Femur (tissue), 1 donor: Measurements from ENCODE around the gene GDI2.
"Not testable (repeated sequence)": the region's sequence is repeated elsewhere in the genome, so short reads cannot be mapped to it uniquely, and the experiment has no call there.

Source experiments
- DNase-seq: peaks from one replicate; pipeline ENCODE4 v3.0.0-alpha.2; 2017

GDI2 gene

GRCh38 chr10:5777758-5778157, 35.5 kb downstream of the GDI2 start:
- DNase-seq: not testable (repeated sequence)

DNA sequence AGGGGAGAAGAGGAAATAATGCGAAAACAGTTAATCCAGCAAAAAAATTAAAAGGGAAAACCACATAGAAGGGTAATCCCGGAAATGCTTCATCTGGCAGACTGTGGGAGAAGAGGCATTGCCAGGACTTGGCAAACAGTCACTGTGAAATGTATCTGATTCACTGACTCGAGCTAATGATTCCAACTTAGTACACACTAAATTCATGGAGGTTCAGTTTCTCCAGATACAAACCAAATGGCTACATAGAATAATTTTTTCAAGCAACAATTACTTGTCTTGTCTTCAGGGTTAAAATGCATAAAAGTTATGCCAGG, 36.4 kb downstream of the GDI2 start:
- no peak for DNase-seq

DNA sequence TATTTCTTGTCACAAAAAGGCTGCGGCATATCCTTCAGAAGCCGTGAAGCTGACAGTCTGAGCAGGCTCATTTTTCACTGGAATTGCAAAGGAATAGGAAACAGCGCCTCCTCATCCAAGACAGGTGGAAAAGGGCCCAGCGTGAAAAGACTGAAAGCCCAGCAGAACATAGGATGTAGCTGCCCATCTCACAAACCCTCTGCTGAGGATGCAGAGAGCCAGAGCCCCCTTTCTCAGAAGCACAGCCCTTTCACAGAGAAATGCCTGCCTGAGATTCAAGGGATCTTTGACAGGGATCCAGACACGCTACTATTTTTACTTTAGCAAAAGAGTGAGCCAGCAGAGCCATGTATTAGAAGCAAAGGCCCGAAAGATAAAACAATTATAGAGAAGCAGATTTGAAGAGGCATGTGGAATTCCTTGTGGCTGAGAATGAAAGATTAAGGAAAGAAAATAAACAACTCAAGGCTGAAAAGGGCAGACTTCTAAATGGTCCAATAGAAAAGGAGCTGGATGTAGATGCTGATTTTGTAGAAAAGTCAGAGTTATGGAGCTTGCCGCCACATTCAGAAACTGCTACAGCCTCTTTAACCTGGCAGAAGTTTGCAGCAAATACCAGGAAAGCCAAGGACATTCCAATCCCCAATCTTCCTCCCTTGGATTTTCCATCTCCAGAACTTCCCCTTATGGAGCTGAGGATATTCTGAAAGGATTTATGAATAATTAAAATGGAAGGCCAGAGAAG, 36.9 kb downstream of the GDI2 start:
- no peak for DNase-seq

- no peak for DNase-seq
Measured at GRCh38 chr10:5775685-5776084, 37.5 kb downstream of the GDI2 start.

- no peak for DNase-seq
Measured at GRCh38 chr10:5774987-5775620, 38.1 kb downstream of the GDI2 start.

- DNase-seq: no peak
Measured at GRCh38 chr10:5766189-5766588, 47.0 kb downstream of the GDI2 start.

DNA sequence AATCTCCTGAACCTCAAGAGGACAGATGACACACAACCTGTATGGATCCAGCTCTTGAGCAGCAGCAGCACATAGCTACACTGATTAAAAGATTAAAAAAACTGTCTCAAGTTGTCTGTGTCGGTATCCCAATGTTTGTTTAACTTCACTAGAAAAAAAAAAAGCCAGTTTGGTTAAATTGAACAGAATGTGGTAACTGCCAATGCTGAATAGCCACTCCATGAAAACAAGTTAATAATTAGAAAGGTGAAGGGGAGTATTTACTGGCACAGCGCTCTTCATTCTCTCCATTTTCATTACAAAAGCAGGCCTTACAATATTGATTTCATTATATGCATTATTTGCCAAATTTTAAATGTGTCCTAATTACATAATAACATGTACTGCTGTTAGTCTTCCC, 47.6 kb downstream of the GDI2 start:
- DNase-seq: no peak

- no peak for DNase-seq
Measured at GRCh38 chr10:5764422-5765297, 48.6 kb downstream of the GDI2 start.

GRCh38 chr10:5762531-5762930, 50.7 kb downstream of the GDI2 start:
- DNase-seq: no peak

GRCh38 chr10:5761220-5761619, 52.0 kb downstream of the GDI2 start:
- DNase-seq: no peak

GRCh38 chr10:5760515-5760914, 52.7 kb downstream of the GDI2 start:
- no peak for DNase-seq

DNA sequence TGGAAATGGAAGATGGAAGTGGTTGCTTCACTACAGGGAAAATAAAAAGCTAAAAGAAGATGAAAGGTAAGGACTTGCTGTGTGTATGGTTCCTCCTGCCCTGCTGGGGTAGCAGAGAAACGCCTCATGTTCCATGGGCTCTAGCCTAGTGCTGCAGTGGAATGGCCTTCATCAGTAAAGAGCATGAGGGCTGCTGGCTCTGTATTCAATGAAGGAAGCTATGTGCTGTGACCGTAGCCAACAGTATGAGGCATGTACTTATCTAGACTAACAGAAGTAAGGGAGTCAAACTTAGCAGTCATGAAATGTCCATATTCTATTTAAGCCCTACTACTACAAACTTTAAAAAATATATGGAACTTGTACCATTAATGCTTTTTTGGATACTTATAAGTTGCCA, 54.3 kb downstream of the GDI2 start:
- no peak for DNase-seq

DNA sequence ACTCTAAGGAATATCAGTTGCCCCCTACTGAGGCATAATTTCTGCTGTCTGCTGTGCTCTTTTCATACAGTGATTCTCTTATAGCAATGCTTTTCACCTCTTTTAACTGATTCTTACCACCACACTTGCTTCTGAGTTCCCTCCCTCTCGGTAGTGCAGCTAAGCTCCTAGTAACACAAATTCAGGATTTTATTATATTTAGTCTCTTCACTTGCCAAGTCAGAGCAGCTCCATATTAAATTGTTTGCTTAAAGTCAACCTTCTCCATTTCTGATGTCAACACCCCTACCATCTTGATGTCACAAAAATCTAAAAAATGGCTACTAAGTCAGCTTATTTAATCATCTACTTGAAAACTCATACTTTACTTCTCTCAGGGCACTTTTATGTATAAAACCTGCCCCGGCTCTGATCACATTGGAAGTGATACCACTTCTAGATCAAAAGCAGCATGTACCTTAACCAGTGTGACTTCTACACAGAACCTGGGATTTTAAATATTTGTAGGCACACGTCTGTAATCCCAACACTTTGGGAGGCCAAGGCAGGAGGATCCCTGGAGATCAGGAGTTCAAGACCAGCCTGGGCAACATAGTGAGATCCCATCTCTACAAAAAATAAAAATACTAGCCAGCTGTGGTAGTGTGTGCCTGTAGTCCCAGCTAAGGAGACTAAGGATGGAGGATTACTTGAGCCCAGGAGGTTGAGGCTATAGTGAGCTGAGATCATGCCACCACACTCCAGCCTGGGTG, 55.3 kb downstream of the GDI2 start:
- no peak for DNase-seq

DNA sequence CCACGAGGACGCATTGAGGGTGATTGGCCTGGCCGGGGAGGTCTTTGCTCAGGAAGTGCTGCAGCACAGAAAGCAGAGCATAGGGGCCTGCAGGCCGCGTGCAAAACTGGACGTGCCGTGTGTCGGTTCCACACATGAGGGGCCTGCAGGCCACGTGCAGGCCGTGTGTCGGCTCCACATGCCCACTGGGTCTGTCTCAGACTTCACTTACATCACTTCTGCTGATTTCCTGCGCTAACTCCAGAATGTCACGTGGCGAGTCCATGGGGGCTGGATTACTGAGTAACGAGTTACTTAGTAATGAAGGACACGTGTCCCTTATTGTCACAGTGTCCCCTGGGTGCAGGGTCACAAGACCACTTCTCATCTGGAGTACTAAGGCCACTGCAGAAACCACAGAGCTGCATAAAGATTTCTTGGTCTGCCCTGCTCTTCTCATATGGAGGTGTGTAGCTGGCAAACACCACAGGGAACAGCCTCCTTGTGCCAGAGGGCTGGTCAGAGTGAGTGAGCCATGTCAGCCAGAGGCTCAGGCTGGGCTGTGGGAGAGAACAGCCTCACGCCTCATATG, 60.8 kb downstream of the GDI2 start:
- DNase-seq: peak; percentile 29

- no peak for DNase-seq
Measured at GRCh38 chr10:5751601-5752253, 61.5 kb downstream of the GDI2 start.

GRCh38 chr10:5748394-5748803, 64.8 kb downstream of the GDI2 start:
- no peak for DNase-seq

DNA sequence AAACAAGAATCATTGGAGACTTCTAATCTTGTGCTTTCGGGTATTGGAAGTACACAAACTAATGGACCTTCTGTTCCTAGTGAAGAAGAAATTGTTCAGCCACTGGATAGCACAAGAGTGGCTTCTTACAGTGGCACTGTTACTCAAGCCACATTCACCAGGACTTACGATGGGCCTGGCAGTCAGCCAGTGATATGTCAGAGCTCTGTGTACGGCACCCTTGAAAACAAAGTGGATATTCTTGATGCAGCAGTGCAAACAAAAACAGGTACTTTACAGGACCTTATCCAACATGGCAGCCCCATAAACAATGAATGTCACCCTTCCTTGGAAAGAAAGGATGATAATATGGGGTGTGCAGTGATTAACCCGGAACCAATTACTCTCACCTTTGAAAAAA, 67.0 kb downstream of the GDI2 start:
- no peak for DNase-seq

DNA sequence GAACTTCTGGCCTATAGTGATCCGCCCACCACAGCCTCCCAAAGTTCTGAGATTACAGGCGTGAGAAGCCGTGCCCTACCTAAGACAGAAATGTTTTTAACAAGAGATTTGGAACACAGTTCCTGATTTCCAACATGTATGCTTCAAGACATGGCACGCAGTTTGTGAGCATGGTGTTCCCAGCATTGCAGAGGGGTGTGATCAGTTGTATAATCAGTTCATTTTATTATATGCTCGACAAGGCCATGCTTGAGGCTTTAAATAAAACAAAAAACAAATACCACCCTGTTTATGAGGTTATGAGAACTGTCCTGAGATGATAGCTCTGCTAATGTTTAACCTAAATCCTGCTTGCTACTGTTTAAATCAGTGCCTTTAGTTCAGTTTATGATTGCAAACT, 68.4 kb downstream of the GDI2 start:
- DNase-seq: no peak

DNA sequence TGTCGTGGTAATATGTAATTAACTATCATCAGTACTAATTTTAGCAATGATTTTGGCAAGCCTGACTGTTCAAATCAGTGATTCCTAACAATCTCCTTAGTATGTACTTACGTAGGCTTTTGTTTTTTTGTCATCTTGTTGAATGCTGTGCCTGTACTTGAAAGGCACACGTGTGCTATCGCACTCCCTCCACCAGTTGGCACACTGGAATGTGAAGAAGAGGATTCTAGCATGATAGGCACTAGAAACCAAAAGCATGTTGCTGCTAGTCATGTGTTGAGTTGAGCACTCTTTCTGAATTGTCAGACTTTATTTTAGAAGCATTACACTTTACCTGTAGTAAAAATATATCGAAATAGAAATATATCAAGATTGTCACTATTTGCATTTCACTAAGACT, 69.5 kb downstream of the GDI2 start:
- no peak for DNase-seq

GRCh38 chr10:5742116-5742515, 71.1 kb downstream of the GDI2 start:
- DNase-seq: no peak

- no peak for DNase-seq
Measured at GRCh38 chr10:5741276-5741675, 72.0 kb downstream of the GDI2 start.

- DNase-seq: no peak
Measured at GRCh38 chr10:5738427-5738826, 74.8 kb downstream of the GDI2 start.
